ENCODE data around the gene FOXE3. TPM values are rescaled to one million over a fixed set of nuclear protein-coding genes. Genes with fewer than 3 reads are reported as not detected.
"Not testable (repeated sequence)": the region's sequence is repeated elsewhere in the genome, so short reads cannot be mapped to it uniquely, and the experiment has no call there.

Gene FOXE3
- total and polyA plus RNA-seq, 2 donors from 2014 or later, result 0.19 TPM; not detected in 1

GRCh38 chr1:47452426-47452825 is 36.3 kb downstream of the FOXE3 start:
- Histone ChIP-seq H3K27ac (ENCODE audit: low read depth in 2 of 2, low read length in 2 of 2) (no peak overlapping the region), H3K9me3 (ENCODE audit: control insufficient read depth in 2 of 3, insufficient read depth in 1 of 3, low read length in 3 of 3) (no peaks in the 10 kb centered on the region), H3K4me3 (ENCODE audit: low read length in 3 of 3) (no peak overlapping the region), H3K9ac (ENCODE audit: low read length in 3 of 3) (no peak overlapping the region), H3K27me3 (ENCODE audit: control insufficient read depth, insufficient read depth, low read length) (no peaks in the 10 kb centered on the region), H3K4me1 (ENCODE audit: control insufficient read depth in 2 of 3, insufficient read depth in 2 of 3, low read depth in 1 of 3, low read length in 3 of 3) (no peaks in the 10 kb centered on the region), H3K36me3 (ENCODE audit: control insufficient read depth in 2 of 3, insufficient read depth in 3 of 3, low read length in 3 of 3) (no peaks in the 10 kb centered on the region)
- no peak for FAIRE-seq
- intact Hi-C loops (cut with DNase I), result no loop called here
- TF ChIP-seq CTCF (IDR thresholded peaks at IDR 0.05; ENCODE audit: borderline replicate concordance, extremely low read depth, insufficient read depth), result no peak
- no peak for DNase-seq

DNA sequence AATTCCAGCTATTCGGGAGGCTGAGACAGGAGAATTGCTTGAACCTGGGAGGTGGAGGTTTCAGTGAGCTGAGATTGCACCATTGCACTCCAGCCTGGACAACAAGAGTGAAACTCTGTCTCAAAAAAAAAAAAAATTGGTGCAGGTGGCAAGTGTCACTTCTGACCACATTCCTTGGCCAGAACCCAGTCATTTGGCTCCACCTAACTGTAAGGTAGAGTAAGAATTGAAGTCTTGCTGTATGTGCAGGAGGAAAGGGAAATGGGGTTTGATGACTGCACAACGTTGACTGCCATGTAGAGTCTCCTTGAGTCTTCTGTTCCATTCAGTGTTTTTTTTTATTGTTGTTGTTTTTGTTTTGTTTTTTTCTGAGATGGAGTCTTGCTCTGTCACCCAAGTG is 37.8 kb downstream of the FOXE3 start:
- H3K27me3 ChIP-seq (ENCODE audit: control insufficient read depth, insufficient read depth, low read length); H3K36me3 ChIP-seq (ENCODE audit: control insufficient read depth in 2 of 3, insufficient read depth in 3 of 3, low read length in 3 of 3); FAIRE-seq: not testable (repeated sequence)

DNA sequence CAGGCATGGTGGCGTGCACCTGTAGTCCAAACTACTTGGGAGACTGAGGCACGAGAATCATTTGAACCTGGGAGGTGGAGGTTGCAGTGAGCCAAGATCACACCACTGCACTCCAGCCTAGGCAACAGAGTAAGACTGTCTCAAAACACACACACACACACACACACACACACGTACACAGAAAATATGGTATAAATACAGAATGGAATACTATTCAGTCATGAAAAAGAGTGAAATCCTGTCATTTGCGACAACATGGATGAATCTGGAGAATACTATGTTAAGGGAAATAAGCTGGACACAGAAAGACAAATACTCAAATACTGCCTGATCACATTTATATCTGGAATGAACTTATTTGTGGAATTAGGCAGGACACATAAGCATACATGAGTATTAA is 40.2 kb downstream of the FOXE3 start:
- Histone ChIP-seq H3K4me1 (ENCODE audit: control insufficient read depth in 2 of 3, insufficient read depth in 2 of 3, low read depth in 1 of 3, low read length in 3 of 3) (no peaks in the 10 kb centered on the region), H3K27me3 (ENCODE audit: control insufficient read depth, insufficient read depth, low read length) (peaks cover 6% of the 10 kb centered on the region), H3K36me3 (ENCODE audit: control insufficient read depth in 2 of 3, insufficient read depth in 3 of 3, low read length in 3 of 3) (no peaks in the 10 kb centered on the region), H3K4me3 (ENCODE audit: low read length in 3 of 3) (no peak overlapping the region), H3K9me3 (ENCODE audit: control insufficient read depth in 2 of 3, insufficient read depth in 1 of 3, low read length in 3 of 3) (no peaks in the 10 kb centered on the region), H3K9ac (ENCODE audit: low read length in 3 of 3) (no peak overlapping the region), H3K27ac (ENCODE audit: low read depth in 2 of 2, low read length in 2 of 2) (no peak overlapping the region)
- no peak for FAIRE-seq
- no peak for DNase-seq
- TF ChIP-seq CTCF (IDR thresholded peaks at IDR 0.05; ENCODE audit: borderline replicate concordance, extremely low read depth, insufficient read depth), result no peak
- intact Hi-C loops (cut with DNase I), result no loop called here

More for the DNA sequence above, 37.8 kb downstream of the FOXE3 start:
- H3K27ac ChIP-seq (ENCODE audit: low read depth in 2 of 2, low read length in 2 of 2); H3K9me3 ChIP-seq (ENCODE audit: control insufficient read depth in 2 of 3, insufficient read depth in 1 of 3, low read length in 3 of 3); DNase-seq; H3K4me1 ChIP-seq (ENCODE audit: control insufficient read depth in 2 of 3, insufficient read depth in 2 of 3, low read depth in 1 of 3, low read length in 3 of 3); H3K9ac ChIP-seq (ENCODE audit: low read length in 3 of 3); intact Hi-C loops (cut with DNase I); H3K4me3 ChIP-seq (ENCODE audit: low read length in 3 of 3): not testable (repeated sequence)

DNA sequence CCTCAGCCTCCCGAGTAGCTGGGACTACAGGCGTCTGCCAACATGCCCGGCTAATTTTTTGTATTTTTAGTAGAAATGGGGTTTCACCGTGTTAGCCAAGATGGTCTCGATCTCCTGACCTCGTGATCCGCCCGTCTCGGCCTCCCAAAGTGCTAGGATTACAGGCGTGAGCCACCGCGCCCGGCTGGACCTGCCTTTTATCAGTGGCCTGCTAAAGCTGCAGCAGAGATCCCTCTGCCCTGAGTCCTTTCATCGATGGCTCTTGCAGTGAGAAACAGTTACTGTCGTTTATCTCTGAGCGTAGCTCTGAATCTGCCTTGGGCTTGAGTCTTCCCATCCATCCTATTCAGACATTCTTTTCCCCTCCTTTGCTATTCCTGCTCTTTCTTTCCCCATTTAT is 41.5 kb downstream of the FOXE3 start:
- H3K9me3 ChIP-seq (ENCODE audit: control insufficient read depth in 2 of 3, insufficient read depth in 1 of 3, low read length in 3 of 3); H3K4me1 ChIP-seq (ENCODE audit: control insufficient read depth in 2 of 3, insufficient read depth in 2 of 3, low read depth in 1 of 3, low read length in 3 of 3); H3K9ac ChIP-seq (ENCODE audit: low read length in 3 of 3); DNase-seq; H3K27ac ChIP-seq (ENCODE audit: low read depth in 2 of 2, low read length in 2 of 2); H3K27me3 ChIP-seq (ENCODE audit: control insufficient read depth, insufficient read depth, low read length); intact Hi-C loops (cut with DNase I); H3K36me3 ChIP-seq (ENCODE audit: control insufficient read depth in 2 of 3, insufficient read depth in 3 of 3, low read length in 3 of 3); FAIRE-seq; H3K4me3 ChIP-seq (ENCODE audit: low read length in 3 of 3): not testable (repeated sequence)

All from kidney (tissue), 14 donors.